GM19025 (cell line): Measurements from ENCODE around the gene CCNB1IP1.
"Not testable (repeated sequence)": the region's sequence is repeated elsewhere in the genome, so short reads cannot be mapped to it uniquely, and the experiment has no call there.

Experiments
- ATAC-seq: cut with Tn5 transposase; IDR thresholded peaks from one replicate; pipeline ENCODE4 v1.9.1; 2021; ENCODE audit warnings: mild to moderate bottlenecking, low read depth, moderate library complexity; ENCODE audit not compliant: unreplicated experiment

CCNB1IP1 gene

DNA sequence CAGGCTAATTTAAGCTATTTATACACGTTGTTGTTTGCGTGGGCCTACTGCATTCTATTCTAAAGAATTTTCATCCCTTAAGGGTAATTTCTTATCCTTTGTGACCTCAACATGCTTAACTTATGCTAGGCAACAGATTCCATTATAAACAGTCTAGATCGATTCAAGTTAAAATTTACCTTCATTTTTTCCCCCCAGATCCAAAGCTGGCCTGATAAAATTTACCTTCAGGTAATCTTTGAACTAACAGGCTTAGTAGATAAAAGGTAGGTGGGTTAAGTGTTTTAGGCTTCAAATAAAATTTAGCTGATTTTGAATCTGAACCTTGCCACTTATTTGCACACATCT, 389 bp upstream of the CCNB1IP1 start:
- ATAC-seq: peak; percentile 17

DNA sequence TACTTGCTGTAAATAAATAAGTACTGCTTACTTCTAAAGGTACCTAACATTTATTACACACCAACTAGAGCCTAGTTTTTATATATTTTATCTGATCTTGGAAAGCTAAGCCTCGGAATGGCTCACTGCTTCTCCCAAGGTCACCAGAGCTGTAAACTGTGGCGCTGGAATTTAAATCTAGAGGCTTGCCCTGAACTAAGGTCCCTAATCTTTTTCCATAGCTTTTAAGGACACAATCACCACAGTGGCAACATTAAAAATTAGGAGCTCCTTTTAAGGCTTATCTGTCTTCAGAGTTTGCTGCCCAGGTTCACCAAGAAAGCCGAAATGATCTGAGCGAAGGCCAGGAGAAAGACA, 670 bp downstream of the CCNB1IP1 start:
- ATAC-seq: no peak

DNA sequence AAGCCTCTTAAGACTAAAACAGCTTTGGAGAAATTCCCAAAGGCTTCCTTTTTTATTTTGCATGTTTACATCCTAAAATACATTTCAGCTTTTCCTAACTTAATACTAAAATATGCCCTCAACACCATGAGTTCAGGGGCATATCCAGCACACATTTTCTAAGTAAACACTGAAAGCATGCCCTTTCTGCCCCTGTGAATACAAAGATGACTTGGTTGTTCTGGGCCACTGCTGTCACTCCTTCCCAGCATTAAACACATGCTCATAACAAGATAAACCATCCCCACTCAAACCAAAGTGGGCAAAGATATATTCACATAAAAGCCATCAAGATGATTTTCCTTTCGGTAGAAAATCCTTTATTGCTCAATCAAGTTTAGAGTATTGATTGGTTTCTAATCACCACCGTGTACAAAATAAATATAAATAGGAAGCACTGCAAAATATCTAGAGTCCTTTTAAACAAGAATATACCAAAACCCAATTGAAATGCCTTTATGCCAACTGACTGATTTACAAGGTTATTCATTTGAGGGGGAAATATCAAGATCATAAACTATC, 1.9 kb downstream of the CCNB1IP1 start:
- no peak for ATAC-seq

DNA sequence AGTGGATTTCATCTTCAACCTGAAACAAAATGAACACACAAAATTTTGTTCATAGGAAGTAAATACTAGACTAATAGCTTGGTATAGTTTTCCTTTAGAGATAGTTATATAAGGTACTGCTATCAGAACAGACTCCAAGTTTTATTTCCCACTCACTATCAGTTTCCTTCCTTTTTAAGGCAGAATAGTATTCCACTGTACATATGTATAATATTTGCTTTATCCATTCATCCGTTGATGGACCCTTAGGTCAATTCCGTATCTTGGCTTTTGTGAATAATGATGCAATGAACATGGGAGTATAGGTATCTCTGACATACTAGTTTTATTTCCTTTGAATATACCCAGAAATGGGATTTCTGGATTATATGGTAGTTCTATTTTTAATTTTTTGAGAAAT, 3.7 kb downstream of the CCNB1IP1 start:
- no peak for ATAC-seq

DNA sequence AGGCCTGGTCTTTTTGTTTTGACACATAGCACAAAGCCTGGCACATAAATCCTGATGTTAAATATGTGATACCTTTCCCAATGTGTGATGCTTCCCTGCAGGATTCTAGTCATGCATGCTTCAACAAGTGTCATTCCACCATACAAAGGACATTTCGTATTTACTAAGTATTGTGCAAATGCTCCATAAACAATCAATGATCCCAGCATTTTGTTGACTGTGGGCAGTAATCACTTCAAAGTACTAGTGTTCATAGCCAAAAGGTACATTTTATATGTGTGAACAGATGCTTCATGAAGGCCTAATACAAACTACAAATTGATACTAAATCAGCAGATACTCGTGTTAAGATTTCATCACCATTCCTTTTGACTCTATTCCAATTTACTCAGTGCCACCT, 4.4 kb downstream of the CCNB1IP1 start:
- no peak for ATAC-seq

DNA sequence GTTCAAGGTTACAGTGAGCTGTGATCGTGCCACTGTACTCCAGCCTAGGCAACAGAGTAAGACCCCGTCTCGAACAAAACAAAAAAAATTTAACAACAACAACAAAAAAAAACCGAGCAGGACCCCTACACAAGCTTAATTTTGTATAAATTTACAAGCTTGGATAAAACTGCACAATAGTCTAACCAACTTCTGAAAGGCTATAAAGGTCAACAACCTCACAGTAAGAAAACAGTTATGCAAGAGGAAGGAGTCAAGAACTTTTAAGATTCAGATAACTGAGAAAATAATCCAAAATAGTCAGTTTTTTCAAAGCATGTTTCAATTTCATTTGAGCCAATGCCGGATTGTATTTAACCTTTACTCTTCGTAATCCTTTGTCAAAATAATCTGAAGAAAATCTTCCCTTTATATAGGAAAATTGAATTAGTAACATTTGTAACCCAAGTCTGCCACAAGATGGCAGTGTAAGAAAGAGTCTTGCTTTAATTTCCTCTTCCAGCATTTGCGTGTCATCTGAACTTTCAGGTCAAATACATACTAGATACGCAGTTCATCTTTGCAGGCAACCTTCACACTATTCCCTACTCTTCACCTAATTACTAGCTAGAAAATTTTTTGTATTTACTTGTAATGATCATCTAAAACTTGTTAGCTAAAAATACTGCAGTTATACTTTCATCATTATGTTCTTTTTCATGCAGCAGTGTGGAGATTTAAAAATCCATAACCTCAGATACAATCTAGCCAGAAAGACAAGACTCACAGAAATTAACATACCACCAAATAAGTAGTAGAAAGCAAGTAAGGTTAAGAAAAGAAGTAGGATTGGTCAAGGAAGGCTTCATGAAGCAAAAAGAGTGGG, 5.8 kb downstream of the CCNB1IP1 start:
- no peak for ATAC-seq

DNA sequence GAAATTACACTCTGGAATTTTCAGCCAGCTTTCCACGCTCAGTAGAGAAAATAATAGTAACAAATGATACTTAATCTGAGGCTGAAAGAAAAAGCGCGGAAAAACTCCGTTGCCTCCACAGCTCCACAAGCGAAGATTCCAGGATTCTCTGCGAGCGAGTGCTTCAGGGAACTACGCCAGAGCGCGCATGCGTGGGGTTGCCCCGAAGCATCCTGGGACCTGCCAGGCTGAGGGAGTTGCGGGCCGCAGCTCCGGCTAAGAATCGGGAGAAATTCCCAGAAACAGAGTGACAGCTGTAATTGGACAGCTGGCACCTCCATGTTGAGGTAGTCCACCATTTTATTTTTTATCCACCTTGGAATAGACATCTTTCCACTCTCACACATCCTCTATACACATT, 15.4 kb downstream of the CCNB1IP1 start:
- ATAC-seq: no peak

DNA sequence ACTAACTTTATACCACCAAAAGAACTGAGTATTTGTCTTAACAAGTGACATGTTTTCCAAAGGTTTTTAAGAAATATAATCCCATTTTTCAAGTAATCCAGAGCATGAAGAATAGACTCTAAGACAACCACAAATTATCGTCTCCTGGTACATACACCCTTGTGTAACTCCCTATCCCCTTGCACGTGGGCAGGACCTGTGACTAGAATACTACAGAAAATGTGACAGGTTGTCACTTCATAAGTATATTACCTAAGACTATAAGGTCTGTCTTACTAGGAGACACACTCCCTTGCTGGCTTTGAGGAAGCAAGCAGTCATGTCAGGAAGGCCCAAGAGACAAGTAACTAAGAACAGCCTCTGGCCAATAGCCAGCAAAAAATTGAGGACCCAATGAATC, 19.1 kb downstream of the CCNB1IP1 start:
- ATAC-seq: no peak

DNA sequence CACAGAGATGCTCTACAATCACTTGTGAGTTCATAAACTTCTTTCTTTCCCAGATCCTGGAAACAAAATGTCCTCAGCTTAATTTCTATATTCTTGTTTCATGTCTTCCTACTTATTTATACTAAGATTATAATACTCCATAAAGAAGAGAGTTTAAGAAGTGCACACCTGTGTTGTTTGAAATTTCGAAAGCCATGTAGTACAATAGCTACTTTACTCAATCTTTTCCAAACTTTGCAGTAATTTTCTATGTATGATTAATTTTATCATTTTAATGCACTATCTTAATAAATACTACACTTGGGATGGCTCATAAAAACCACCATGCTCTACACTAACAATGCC, 27.0 kb downstream of the CCNB1IP1 start:
- ATAC-seq: no peak

DNA sequence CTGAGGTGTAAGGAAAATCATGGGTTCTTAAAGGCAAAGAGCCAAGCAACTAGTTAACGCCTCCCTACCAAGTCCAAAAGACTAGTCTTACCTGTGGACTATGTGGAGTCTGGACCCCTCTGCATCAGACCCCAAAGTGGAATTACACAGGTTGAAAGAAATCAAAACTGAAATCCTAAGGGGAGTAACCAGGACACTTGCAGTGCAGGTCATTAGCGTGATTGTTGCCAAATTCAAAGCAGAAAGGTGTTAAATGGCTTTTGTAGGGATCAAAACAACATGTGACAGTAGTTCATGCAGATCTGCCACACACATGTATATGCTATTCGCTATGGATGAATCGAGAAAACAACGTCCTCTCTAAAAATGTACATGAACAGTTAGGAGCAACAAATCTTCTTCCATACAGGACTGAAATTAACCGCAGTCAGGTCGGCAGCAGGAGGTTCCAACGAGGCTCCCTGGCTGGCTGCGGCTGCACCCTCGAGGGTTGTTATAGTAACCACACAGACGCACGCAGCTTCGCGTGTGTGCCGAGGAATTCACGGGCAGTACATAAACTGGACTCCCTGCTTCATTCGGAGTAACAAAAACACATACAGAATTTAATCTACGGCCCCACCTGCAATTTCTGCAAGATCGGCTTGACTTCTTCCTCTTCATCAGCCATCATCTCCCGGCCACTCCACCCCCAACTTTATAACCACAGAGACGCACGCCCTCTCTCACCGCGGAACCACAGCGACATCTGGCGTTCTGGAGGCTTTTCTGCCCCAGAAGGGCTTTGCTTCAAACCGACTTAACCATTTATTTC, 27.6 kb downstream of the CCNB1IP1 start, which contains the start of gene TTC5:
TSS of gene TTC5 (minus strand) at position 687 of the 814 bp plus-strand sequence. CDS start at position 673, 14 bp downstream.
- peak; percentile 92 for ATAC-seq

DNA sequence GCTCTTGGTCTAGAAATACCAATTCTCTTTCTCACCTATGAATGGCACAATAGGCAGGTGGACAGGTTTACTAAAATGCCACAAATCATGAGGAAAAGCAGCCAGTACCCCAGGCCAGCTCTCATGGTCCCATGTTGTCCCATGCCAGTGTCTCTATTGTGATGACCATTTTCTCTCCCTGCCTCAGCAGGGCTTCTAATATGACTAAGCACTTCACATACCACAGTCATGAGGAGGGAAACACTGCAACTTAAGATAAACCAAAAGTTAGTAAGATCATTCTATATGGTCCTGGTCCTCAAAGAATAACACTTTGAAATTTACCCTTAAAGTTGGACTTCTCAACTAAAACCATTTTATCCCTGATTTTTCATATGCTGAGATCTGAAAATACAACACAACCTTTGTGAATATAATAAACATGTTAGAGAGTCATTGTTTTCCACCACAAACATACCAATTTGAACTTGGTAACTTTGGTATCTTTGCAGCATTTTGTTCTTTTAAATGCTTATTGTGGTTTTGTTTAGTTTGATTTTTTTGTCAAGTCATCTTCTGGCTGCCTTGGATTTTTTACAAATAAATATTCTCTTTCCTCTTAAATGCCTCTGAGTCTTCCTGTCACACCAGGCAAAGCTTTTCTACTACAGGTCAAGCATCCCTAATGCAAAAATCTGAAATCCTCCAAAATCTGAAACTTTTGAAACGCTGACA, 30.9 kb downstream of the CCNB1IP1 start:
- ATAC-seq: no peak

DNA sequence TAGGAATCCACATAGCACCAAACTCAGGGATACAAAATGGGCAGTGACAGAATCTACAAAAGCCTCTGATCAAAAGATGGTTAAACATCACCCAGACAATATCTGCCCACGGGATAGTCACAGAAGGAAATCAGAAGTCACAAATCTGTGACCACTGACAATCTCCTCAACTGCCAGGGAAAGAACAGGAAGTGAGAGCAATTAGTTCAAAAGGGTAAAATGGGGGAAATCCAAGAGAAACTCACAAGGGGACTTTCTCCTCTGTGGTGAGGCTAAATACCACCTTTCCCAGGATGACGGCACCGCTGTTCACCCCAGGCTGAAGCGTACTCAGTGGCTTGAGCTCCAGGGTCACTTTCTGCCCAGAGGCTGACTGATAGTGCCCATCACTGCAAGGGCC, 38.0 kb downstream of the CCNB1IP1 start:
- peak; percentile 82 for ATAC-seq

DNA sequence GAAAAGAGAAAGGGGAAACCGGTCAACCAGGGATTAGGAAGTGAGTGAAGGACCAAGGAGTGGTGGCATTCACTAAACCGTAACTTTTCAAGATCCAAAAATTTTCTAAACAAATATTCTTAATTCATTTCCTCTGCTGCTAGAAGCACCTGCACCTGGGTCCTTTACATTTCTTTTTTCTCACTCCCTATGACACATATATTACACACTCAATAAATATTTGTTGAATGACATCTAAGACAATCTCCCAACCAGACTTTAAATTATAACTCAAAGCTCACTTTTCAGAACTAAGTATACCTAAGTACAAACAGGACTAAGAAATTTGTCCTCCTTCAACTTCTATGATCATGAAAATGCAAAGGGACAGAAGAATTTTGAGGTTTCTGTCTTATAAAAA, 38.4 kb downstream of the CCNB1IP1 start:
- ATAC-seq: no peak

DNA sequence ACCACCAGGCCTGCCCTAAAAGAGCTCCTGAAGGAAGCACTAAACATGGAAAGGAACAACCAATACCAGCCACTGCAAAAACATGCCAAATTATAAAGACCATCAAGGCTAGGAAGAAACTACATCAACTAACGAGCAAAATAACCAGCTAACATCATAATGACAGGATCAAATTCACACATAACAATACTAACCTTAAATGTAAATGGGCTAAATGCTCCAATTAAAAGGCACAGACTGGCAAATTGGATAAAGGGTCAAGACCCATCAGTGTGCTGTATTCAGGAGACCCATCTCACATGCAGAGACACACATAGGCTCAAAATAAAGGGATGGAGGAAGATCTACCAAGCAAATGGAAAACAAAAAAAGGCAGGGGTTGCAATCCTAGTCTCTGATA, 51.1 kb downstream of the CCNB1IP1 start:
- ATAC-seq: not testable (repeated sequence)

DNA sequence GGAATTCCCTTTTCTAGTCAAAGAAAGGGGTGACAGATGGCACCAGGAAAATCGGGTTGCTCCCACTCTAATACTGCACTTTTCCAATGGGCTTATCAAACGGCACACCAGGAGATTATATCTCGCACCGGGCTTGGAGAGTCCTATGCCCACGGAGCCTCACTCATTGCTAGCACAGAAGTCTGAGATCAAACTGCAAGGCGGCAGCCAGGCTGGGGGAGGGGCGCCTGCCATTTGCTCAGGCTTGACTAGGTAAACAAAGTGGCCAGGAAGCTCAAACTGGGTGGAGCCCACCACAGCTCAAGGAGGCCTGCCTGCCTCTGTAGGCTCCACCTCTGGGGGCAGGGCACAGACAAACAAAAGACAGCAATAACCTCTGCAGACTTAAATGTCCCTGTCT, 52.8 kb downstream of the CCNB1IP1 start:
- not testable (repeated sequence) for ATAC-seq

DNA sequence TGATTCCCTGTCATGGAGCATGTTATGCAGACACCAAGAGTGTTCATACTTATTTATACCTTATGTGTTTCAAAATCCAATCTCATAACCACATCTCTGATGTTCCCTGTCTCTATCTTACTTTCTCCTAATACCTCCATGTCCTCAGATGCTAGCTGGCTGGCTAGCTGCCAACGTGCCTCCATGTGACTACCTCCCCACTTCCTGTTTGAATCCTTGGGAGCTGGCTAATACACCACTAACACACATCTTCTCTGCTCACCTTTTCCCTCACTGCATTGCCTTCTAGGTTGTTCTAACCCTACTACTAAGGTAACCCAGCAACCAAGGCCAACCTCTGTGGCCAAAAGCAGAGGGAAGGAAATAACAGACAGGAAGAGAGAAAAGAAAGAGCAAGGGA, 54.7 kb downstream of the CCNB1IP1 start:
- no peak for ATAC-seq

DNA sequence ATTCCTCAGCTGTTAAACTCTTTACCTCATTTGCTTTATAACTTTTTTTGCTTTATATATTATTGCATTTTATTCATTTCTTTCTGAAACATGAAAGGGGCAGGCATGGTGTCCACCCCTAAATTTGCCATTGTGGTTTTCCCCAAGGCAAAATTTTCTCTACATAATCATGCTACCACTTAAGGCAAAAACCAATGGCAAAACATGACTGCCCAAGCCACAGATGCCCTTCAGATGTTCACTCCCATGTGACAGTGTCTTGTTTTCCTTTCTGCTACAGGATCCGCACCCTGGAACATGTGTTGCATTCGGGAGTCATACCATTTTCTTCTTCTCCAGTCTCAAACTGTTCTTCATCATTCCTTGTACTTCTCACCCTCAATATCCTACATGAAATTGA, 55.7 kb downstream of the CCNB1IP1 start:
- no peak for ATAC-seq

DNA sequence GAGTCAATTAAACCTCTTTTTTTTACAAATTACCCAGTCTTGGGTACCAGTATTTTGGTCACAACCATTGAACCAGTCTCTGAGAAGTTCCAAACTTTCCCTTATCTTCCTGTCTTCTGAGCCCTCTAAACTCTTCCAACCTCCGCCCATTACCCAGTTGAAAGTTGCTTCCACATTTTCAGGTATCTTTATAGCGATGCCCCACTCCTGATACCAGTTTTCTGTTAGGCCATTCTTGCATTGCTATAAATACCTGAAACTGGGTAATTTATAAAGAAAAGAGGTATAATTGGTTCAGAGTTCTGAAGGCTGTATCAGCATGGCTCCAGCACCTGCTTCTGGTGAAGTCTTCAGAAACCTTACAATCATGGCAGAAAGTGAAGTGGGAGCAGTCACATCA, 59.0 kb downstream of the CCNB1IP1 start:
- no peak for ATAC-seq

DNA sequence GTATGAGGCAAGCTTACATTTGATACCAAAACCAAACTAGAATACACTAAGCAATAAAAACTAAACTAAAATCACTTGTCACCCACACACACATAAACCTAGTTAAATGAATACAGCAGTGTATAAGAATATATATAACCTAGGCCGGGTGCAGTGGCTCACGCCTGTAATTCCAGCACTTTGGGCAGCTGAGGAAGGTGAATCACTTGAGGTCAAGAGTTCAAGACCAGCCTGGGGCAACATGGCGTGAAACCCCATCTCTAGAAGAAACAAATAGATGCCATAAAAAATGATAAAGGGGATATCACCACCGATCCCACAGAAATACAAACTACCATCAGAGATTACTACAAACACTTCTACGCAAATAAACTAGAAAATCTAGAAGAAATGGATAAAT, 68.7 kb downstream of the CCNB1IP1 start:
- not testable (repeated sequence) for ATAC-seq

DNA sequence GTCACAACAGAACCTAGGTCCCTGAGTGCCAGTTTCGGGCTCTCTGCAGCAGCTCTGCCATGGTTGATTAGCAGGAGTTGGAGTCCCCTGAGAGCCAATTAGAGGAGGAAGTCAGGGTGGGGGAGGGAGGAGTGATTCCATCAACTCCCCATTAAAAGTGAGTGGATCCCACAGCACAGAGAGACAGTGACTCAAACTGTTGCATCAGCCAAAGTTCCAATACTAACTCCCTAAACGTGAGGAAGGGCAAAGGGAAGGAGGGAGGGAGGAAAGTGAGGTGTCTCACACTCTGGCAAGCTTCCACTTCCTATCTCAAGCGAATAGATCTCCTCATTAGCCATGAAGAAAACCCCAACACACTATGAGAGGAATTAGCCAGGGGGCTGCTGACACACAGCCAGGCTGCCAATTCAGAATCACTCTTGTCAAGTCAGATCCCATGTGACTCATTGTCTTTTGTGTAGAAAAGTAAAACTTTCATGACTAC, 70.4 kb downstream of the CCNB1IP1 start:
- ATAC-seq: no peak
